ENCODE data around the gene RALGPS1. TPM values are rescaled to one million over a fixed set of nuclear protein-coding genes. Genes with fewer than 3 reads are reported as not detected.

The RALGPS1 gene
- total RNA-seq: 3.2 TPM

GRCh38 chr9:126914458-126915280, at the start of gene RALGPS1:
Gene RALGPS1 (plus strand): TSS chr9:126914782. CDS start chr9:126962290, 47,508 bp downstream.
- peak; percentile 98 for ATAC-seq
- peak; percentile 97 for DNase-seq (ENCODE audit: low spot score)

GRCh38 chr9:126869368-126869767, 45.2 kb upstream of the RALGPS1 start:
- no peak for ATAC-seq
- no peak for DNase-seq (ENCODE audit: low spot score)

GRCh38 chr9:126872516-126872915, 42.1 kb upstream of the RALGPS1 start:
- DNase-seq (ENCODE audit: low spot score) (no peak), ATAC-seq (no peak)

GRCh38 chr9:126874546-126875314, 39.9 kb upstream of the RALGPS1 start:
- ATAC-seq: no peak
- no peak for DNase-seq (ENCODE audit: low spot score)

DNA sequence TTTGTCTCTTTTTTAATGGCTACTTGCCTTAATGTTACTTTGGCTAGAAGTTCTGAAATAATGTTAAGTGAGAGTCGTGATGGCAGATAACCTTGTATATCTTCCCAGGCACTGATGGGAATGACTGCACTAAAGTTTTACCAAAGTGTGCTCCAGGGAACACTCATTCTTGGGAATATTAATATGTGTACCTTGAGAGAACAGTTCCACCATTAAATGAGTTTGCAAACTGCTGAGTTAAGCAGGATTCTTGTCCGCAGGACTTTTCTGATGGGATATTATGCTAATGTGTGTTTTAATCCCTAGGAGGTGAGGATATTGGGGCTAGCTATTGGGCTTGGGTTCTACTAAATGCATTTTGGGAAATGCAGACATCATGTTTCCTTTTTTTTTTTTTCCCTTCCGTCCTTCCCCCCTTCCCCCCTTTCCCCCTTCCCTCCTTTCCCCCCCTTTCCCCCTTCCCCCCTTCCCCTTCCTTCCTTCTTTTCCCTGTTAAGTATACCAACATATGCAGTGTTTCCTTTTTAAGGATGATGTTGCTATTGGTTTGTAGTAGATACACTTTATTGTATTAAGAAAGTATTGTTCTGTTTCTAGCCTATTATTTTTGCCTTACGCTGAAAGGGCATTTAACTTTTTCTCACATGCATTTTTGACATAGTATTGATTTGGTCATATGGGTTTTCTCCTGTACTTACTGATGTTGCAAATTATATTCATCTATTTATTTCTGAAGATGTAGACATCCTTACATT, 38.6 kb upstream of the RALGPS1 start:
- ATAC-seq (no peak), DNase-seq (ENCODE audit: low spot score) (no peak)

DNA sequence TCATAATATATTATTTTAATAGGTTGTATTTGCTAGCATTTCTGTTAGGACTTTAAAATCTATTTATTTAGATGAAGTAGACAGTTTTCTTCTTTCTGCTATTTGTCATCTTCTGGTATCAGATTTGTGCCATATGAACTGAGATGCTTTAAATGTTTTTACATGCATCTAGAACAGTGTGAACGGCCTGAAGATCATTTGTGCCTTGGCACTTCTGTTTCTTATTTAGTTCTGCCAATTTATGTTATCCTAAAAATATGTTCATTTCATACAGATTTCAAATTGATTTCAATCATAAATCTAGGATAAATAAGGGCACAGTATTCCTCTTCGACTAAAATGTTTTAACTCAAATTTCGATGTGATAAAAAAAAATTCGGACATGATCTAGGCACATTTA, 38.1 kb upstream of the RALGPS1 start:
- no peak for ATAC-seq
- no peak for DNase-seq (ENCODE audit: low spot score)

DNA sequence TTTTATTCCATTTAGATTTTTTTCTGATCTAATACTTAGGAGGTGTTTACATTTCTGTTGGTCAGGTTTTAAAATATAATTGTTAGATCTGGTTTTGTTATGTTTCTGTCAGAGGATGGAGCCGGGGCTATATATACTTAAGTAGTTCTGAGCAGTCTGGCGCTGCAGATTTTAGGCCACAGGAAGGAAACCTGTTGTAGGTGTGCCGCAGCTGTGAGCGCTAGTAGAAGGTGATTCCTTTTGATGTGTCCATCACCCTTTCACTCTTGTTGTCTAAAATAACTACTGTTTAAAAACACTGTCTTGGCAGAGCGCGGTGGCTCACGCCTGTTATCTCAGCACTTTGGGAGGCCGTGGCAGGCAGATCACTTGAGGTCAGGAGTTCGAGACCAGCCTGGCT, 37.2 kb upstream of the RALGPS1 start:
- no peak for DNase-seq (ENCODE audit: low spot score)

DNA sequence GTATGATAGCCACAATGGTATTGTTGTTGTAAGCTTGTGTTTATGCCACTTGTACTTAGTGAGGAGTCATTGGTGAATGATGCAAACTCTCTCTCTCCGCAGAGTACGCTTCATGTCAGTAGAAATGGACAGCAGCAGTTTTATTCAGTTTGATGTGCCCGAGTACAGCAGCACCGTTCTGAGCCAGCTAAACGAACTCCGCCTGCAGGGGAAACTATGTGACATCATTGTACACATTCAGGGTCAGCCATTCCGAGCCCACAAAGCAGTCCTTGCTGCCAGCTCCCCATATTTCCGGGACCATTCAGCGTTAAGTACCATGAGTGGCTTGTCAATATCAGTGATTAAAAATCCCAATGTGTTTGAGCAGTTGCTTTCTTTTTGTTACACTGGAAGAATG, 35.3 kb upstream of the RALGPS1 start:
- DNase-seq (ENCODE audit: low spot score) (no peak), ATAC-seq (no peak)

More for the DNA sequence above, 37.2 kb upstream of the RALGPS1 start:
- ATAC-seq: no peak

GRCh38 chr9:126880226-126880946, 34.2 kb upstream of the RALGPS1 start:
- no peak for ATAC-seq
- no peak for DNase-seq (ENCODE audit: low spot score)

- peak; percentile 39 for ATAC-seq
- DNase-seq (ENCODE audit: low spot score): no peak
Observed at GRCh38 chr9:126880947-126881332, 33.6 kb upstream of the RALGPS1 start.

GRCh38 chr9:126882746-126883145, 31.8 kb upstream of the RALGPS1 start:
- ATAC-seq: no peak
- no peak for DNase-seq (ENCODE audit: low spot score)

DNA sequence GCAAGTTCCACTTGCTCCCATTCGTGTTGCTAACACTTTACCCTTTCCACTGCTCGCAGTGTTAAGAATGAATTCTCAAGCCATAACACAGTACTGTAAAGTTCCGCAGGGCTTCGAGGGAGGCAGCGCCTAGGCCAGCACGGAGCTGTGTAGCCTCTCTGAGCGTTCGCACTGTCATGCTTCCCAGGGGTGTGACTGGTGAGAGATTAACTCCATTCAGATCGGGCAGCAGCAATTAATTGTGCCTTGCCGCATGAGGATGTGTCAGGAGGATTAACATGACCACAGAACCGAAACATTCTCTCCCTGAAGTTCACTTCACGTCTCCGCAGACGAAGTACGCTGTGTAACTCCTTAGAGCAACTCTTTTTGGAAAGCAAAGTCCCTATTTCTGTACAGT, 30.9 kb upstream of the RALGPS1 start:
- DNase-seq (ENCODE audit: low spot score) (no peak), ATAC-seq (no peak)

- ATAC-seq (peak; percentile 86), DNase-seq (ENCODE audit: low spot score) (no peak)
Observed at GRCh38 chr9:126885131-126885641, 29.4 kb upstream of the RALGPS1 start.

DNA sequence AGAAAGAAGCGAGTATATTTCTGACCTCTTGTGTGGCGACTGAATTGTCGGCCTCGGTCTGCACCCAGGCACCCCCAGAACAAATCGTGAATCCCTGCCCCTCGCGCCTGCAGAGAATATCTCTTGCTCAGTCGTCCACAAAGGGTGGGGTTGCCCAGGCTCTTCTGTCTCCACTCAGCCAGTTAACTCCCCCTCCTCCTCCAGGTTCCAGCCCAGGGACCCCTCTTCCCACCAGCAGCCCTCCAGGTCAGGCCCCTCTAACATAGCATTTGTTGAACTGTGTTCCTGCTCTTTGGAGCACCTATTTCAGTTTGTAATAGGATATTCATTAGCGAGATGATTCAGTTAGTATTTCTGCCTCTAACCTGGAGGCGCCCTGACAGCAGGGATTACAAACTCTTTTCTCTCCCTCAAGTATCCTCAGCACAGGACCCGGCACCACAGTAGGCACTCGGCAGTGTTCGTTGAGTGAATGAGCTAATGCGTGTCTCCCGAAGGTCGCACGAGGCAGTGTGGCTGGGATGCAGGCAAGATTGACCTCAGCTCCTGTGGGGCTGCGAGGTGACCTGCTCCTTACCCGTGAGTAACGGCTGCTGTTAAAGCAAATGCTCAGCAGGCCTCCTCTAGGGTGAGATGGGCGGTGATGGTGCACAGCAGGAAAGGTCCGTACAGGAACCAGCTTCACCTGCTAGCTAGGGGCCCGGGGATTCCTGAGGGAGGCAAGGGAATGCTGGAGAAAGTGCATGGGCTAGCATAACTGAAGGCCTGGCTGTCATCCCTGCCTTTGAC, 28.4 kb upstream of the RALGPS1 start:
- no peak for DNase-seq (ENCODE audit: low spot score)
- ATAC-seq: no peak

DNA sequence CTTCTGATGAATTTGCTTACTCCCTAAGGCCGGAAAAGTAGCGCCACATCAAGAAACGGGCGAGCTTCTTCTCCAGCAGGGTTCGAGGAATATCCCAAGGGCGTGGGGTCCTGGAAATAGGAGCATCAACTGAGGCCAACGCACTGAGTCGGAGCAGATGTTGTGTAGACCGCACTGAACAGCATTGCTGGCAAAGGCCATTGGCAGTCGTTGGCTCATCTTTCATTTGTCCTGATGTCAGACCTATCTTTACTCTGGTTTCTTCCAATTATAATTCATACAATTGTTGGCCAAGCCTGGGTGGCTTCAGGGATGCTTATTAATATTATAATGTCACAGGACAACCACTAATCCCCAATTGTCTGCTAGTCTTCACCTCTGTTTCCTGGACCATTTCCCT, 27.7 kb upstream of the RALGPS1 start:
- DNase-seq (ENCODE audit: low spot score) (no peak), ATAC-seq (no peak)

- no peak for DNase-seq (ENCODE audit: low spot score)
- no peak for ATAC-seq
Observed at GRCh38 chr9:126891676-126892075, 22.9 kb upstream of the RALGPS1 start.

DNA sequence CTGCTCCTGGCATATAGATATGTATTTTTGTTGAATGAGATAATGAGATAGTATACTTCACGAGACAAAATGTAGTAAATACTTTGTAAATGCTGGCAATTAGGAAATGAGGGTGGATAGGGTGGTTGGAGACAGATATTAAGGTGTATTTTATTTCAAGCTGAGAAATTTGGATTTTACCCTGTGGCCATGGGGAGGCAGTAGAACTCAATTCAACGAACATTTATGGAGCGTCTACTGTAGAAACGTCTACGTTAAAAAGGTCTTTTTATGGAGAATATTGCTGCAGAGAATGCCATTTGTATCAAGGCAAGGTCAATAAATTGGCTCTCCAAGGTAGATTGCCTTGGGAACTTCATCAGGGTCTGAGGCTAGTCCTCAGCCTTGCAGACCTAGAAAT, 21.5 kb upstream of the RALGPS1 start:
- ATAC-seq: peak; percentile 43
- DNase-seq (ENCODE audit: low spot score): no peak

GRCh38 chr9:126894052-126894603, 20.5 kb upstream of the RALGPS1 start:
- DNase-seq (ENCODE audit: low spot score): no peak
- no peak for ATAC-seq

- DNase-seq (ENCODE audit: low spot score): no peak
- ATAC-seq: no peak
Observed at GRCh38 chr9:126902210-126902609, 12.4 kb upstream of the RALGPS1 start.
